Measurements from ENCODE around the gene CNTNAP4. TPM values are rescaled to one million over a fixed set of nuclear protein-coding genes. Genes with fewer than 3 reads are reported as not detected.

CNTNAP4 gene
- total and polyA plus RNA-seq, 10 of the 15 experiments (the other 5 are each of a cell fraction or from before 2014, with no cell fraction given) = 0.45 to 1.9 (median 0.90) TPM

- TF ChIP-seq ZBTB4 (CRISPR knock-in tag; IDR thresholded peaks at IDR 0.05) (no peak), SREBF1 (IDR thresholded peaks at IDR 0.05; ENCODE audit: low read length) (no peak), KLF5 (IDR thresholded peaks at IDR 0.05; ENCODE audit: partially characterized antibody) (no peak), NR2F1 (conservative IDR thresholded peaks at IDR 0.05) (no peak), ZNF217 (IDR thresholded peaks at IDR 0.05) (no peak), YBX1 (IDR thresholded peaks at IDR 0.05) (no peak), E2F8 (IDR thresholded peaks at IDR 0.05; ENCODE audit: low read depth, partially characterized antibody) (no peak)
Observed at GRCh38 chr16:76280421-76281215, 3.4 kb downstream of the CNTNAP4 start (continued).

Measured in GM12878 (cell line).